HEK293 (cell line): ENCODE results near the gene PRG2.

Experiments
- CTCF ChIA-PET: fragments of 350-600 bp; formaldehyde crosslinking; extraction: SDS; loops from one replicate; lab custom pipeline; 2021; ENCODE audit warnings: antibody characterized with exemption; lab: Yijun Ruan, JAX
- POLR2A ChIA-PET: fragments of 300-600 bp; formaldehyde crosslinking; extraction: SDS; loops from one replicate; lab custom pipeline; 2020; ENCODE audit warnings: antibody characterized with exemption, inconsistent platforms; lab: Yijun Ruan, JAX
- H3K27ac ChIP-seq: fragments of 200-500 bp; sonication (Bioruptor generic); 2 replicates; pipeline ENCODE4 v1.5.1; 2014; ENCODE audit warnings: low read depth, low read length, control low read depth, inconsistent platforms; ENCODE audit errors: extremely low read depth
- H3K36me3 ChIP-seq, 2 experiments: fragments of 200-500 bp in 1 of 2; sonication (Bioruptor generic) in 1 of 2; 1 replicate in 1 of 2; 2 replicates in 1 of 2; pipeline ENCODE4 v1.5.1; 2014 to 2017; ENCODE audit warnings: inconsistent platforms in 2 of 2, low read length in 2 of 2; ENCODE audit not compliant: control insufficient read depth in 2 of 2, insufficient read depth in 1 of 2
- H3K4me1 ChIP-seq: fragments of 200-500 bp; sonication (Bioruptor generic); 2 replicates; pipeline ENCODE4 v1.5.1; 2014; ENCODE audit warnings: mild to moderate bottlenecking, low read length, inconsistent platforms; ENCODE audit not compliant: control insufficient read depth, insufficient read depth
- H3K4me3 ChIP-seq: 2 replicates; pipeline ENCODE4 v1.5.1; 2011; ENCODE audit warnings: low read depth, mild to moderate bottlenecking, control low read depth, low read length, moderate library complexity
- H3K9me3 ChIP-seq: fragments of 200-500 bp; sonication (Bioruptor generic); 2 replicates; pipeline ENCODE4 v1.5.1; 2014; ENCODE audit warnings: low read depth, low read length, inconsistent platforms; ENCODE audit not compliant: control insufficient read depth, insufficient read depth
- OVOL3 ChIP-seq: fragments of 450-650 bp; formaldehyde crosslinking; IDR thresholded peaks from 2 replicates; pipeline ENCODE4 v1.5.1; 2016; ENCODE audit warnings: missing biosample characterization, missing genetic modification characterization
- SP7 ChIP-seq: fragments of 450-650 bp; formaldehyde crosslinking; IDR thresholded peaks from 2 replicates; pipeline ENCODE4 v1.5.1; 2016; ENCODE audit warnings: missing biosample characterization, missing genetic modification characterization
- TCF7L2 ChIP-seq: IDR thresholded peaks from 2 replicates; pipeline ENCODE4 v1.6.1; 2011; ENCODE audit warnings: low read depth, mild to moderate bottlenecking, inconsistent platforms, low read length, moderate library complexity, borderline replicate concordance
- TRIM28 ChIP-seq: IDR thresholded peaks from 2 replicates; pipeline ENCODE4 v1.6.1; 2011; ENCODE audit warnings: low read length, control low read depth, borderline replicate concordance
- YY2 ChIP-seq: fragments of 450-650 bp; formaldehyde crosslinking; IDR thresholded peaks from 2 replicates; pipeline ENCODE4 v1.5.1; 2016; ENCODE audit warnings: missing biosample characterization, missing genetic modification characterization
- ZBTB21 ChIP-seq: fragments of 450-650 bp; formaldehyde crosslinking; IDR thresholded peaks from 2 replicates; pipeline ENCODE4 v1.5.1; 2017; ENCODE audit warnings: missing biosample characterization, missing genetic modification characterization
- ZBTB26 ChIP-seq: fragments of 450-650 bp; formaldehyde crosslinking; optimal IDR thresholded peaks from 2 replicates; pipeline ENCODE3; 2016; ENCODE audit warnings: missing biosample characterization, mild to moderate bottlenecking, missing genetic modification characterization
- ZBTB49 ChIP-seq: fragments of 450-650 bp; formaldehyde crosslinking; IDR thresholded peaks from 2 replicates; pipeline ENCODE4 v1.5.1; 2016; ENCODE audit warnings: missing biosample characterization, missing genetic modification characterization, low read depth
- ZIC2 ChIP-seq: fragments of 450-650 bp; formaldehyde crosslinking; IDR thresholded peaks from 2 replicates; pipeline ENCODE4 v1.5.1; 2016; ENCODE audit warnings: missing biosample characterization, missing genetic modification characterization
- ZNF174 ChIP-seq: fragments of 450-650 bp; formaldehyde crosslinking; IDR thresholded peaks from 2 replicates; pipeline ENCODE4 v1.5.0; 2017; ENCODE audit warnings: missing biosample characterization, mild to moderate bottlenecking, missing genetic modification characterization
- ZNF350 ChIP-seq: fragments of 450-650 bp; formaldehyde crosslinking; IDR thresholded peaks from 2 replicates; pipeline ENCODE4 v1.5.0; 2017; ENCODE audit warnings: missing biosample characterization, mild to moderate bottlenecking, missing genetic modification characterization
- ZNF501 ChIP-seq: fragments of 450-650 bp; formaldehyde crosslinking; IDR thresholded peaks from 2 replicates; pipeline ENCODE4 v1.5.1; 2016; ENCODE audit warnings: missing biosample characterization, missing genetic modification characterization
- ZNF549 ChIP-seq: fragments of 450-650 bp; IDR thresholded peaks from 2 replicates; pipeline ENCODE4 v1.5.1; 2018; ENCODE audit warnings: missing biosample characterization, missing genetic modification characterization, mild to moderate bottlenecking, inconsistent platforms, moderate library complexity
- ZNF571 ChIP-seq: fragments of 450-650 bp; formaldehyde crosslinking; IDR thresholded peaks from 2 replicates; pipeline ENCODE4 v1.5.0; 2017; ENCODE audit warnings: missing biosample characterization, missing genetic modification characterization
- ZNF585B ChIP-seq: fragments of 450-650 bp; formaldehyde crosslinking; IDR thresholded peaks from 2 replicates; pipeline ENCODE4 v1.5.1; 2016; ENCODE audit warnings: missing biosample characterization, missing genetic modification characterization
- ZNF610 ChIP-seq: fragments of 450-650 bp; formaldehyde crosslinking; IDR thresholded peaks from 2 replicates; pipeline ENCODE4 v1.5.1; 2016; ENCODE audit warnings: missing biosample characterization, missing genetic modification characterization, borderline replicate concordance
- ZNF777 ChIP-seq: fragments of 450-650 bp; formaldehyde crosslinking; IDR thresholded peaks from 2 replicates; pipeline ENCODE4 v1.5.1; 2017; ENCODE audit warnings: missing biosample characterization, missing genetic modification characterization, borderline replicate concordance
- ZNF792 ChIP-seq: fragments of 450-650 bp; formaldehyde crosslinking; IDR thresholded peaks from 2 replicates; pipeline ENCODE4 v1.5.1; 2016; ENCODE audit warnings: missing biosample characterization, missing genetic modification characterization
- TF ChIP-seq, protein P1 (sequence below): fragments of 450-650 bp; formaldehyde crosslinking; IDR thresholded peaks from 2 replicates; pipeline ENCODE4 v1.5.1; 2016; ENCODE audit warnings: missing biosample characterization, missing genetic modification characterization
- TF ChIP-seq, protein P2 (sequence below): fragments of 450-650 bp; formaldehyde crosslinking; IDR thresholded peaks from 2 replicates; pipeline ENCODE4 v1.5.1; 2017; ENCODE audit warnings: missing biosample characterization, missing genetic modification characterization
- TF ChIP-seq, protein P3 (sequence below): fragments of 450-650 bp; formaldehyde crosslinking; IDR thresholded peaks from 2 replicates; pipeline ENCODE4; 2016; ENCODE audit warnings: missing biosample characterization, missing genetic modification characterization

Gene PRG2

GRCh38 chr11:57429946-57430345, 39.5 kb upstream of the PRG2 start (continued):
- TF ChIP-seq ZBTB26 (tag by site-specific recombination) (no peak), SP7 (tag by site-specific recombination) (no peak)

DNA sequence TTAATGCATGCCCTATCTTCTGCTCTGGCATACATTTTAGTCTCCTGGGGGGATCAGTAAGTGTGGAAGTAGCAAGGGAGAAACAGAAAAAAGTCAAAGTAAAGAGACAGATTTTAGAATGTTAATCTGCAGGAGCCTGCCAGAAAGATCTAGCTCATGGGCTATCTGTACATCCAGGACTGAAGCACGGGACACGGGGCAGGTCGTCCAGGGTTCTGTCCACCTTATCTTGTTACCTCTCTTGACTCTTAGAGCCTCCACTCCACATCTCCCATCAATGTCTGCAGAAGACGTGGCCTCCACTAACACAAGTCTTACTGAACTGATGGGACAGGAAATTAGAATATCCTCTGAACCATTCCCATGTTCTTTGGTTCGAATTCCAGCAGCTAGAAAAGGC, 38.2 kb upstream of the PRG2 start:
- no peaks in the 10 kb centered on the region for H3K36me3 ChIP-seq
- no peaks in the 10 kb centered on the region for H3K4me1 ChIP-seq
- no peak overlapping the region for H3K27ac ChIP-seq
- no peak for TF ChIP-seq ZNF585B (tag by site-specific recombination)
- no peak for TF ChIP-seq ZNF777 (tag by site-specific recombination)
- no peak for TF ChIP-seq YY2
- no peak for TF ChIP-seq ZNF610 (tag by site-specific recombination)
- no peak for TF ChIP-seq TRIM28
- TF ChIP-seq, protein P1, sequence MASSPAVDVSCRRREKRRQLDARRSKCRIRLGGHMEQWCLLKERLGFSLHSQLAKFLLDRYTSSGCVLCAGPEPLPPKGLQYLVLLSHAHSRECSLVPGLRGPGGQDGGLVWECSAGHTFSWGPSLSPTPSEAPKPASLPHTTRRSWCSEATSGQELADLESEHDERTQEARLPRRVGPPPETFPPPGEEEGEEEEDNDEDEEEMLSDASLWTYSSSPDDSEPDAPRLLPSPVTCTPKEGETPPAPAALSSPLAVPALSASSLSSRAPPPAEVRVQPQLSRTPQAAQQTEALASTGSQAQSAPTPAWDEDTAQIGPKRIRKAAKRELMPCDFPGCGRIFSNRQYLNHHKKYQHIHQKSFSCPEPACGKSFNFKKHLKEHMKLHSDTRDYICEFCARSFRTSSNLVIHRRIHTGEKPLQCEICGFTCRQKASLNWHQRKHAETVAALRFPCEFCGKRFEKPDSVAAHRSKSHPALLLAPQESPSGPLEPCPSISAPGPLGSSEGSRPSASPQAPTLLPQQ = no peak
- TF ChIP-seq OVOL3 (tag by site-specific recombination) = no peak
- no peak for TF ChIP-seq ZNF571 (tag by site-specific recombination)
- TF ChIP-seq, protein P2, sequence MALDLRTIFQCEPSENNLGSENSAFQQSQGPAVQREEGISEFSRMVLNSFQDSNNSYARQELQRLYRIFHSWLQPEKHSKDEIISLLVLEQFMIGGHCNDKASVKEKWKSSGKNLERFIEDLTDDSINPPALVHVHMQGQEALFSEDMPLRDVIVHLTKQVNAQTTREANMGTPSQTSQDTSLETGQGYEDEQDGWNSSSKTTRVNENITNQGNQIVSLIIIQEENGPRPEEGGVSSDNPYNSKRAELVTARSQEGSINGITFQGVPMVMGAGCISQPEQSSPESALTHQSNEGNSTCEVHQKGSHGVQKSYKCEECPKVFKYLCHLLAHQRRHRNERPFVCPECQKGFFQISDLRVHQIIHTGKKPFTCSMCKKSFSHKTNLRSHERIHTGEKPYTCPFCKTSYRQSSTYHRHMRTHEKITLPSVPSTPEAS (tag by site-specific recombination) = no peak
- no peak for TF ChIP-seq ZNF174 (tag by site-specific recombination)
- TF ChIP-seq ZBTB49 (tag by site-specific recombination) = no peak
- no peak for TF ChIP-seq ZNF501 (tag by site-specific recombination)
- TF ChIP-seq ZBTB21 (tag by site-specific recombination) = no peak
- TF ChIP-seq, protein P3, sequence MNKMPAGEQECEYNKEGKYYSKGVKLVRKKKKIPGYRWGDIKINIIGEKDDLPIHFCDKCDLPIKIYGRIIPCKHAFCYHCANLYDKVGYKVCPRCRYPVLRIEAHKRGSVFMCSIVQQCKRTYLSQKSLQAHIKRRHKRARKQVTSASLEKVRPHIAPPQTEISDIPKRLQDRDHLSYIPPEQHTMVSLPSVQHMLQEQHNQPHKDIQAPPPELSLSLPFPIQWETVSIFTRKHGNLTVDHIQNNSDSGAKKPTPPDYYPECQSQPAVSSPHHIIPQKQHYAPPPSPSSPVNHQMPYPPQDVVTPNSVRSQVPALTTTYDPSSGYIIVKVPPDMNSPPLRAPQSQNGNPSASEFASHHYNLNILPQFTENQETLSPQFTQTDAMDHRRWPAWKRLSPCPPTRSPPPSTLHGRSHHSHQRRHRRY (tag by site-specific recombination) = no peak
- TF ChIP-seq TCF7L2 = no peak
- TF ChIP-seq ZNF792 (tag by site-specific recombination) = no peak
- no peak for TF ChIP-seq ZIC2
- TF ChIP-seq ZNF549 (tag by site-specific recombination) = no peak
- no peak for TF ChIP-seq ZNF350
- no peak overlapping the region for H3K4me3 ChIP-seq
- ChIA-PET POLR2A (no interaction called here), CTCF (interaction anchor here (0.7 to 1.2 kb wide), 2 partner anchors 98 to 1823 kb away, joined by 3 to 4 read pairs; no protein-coding TSS in a partner anchor)
- no peaks in the 10 kb centered on the region for H3K9me3 ChIP-seq
